Measurements from ENCODE around the gene PET117. TPM values are rescaled to one million over a fixed set of nuclear protein-coding genes. Genes with fewer than 3 reads are reported as not detected.

Gene PET117
- total RNA-seq, 1 donor from 2014 or later = 18.7 TPM

- Mint-ChIP-seq H3K27me3 (ENCODE audit: low read depth) (no peaks in the 10 kb centered on the region), H3K36me3 (ENCODE audit: low read depth) (peaks cover 3% of the 10 kb centered on the region), H3K4me1 (peaks cover 25% of the 10 kb centered on the region), H3K27ac (ENCODE audit: unreplicated experiment) (no peak overlapping the region), H3K9me3 (no peaks in the 10 kb centered on the region), H3K4me3 (peak overlapping the region; percentile 68)
- no peak for TF ChIP-seq CTCF (conservative IDR thresholded peaks at IDR 0.05)
- DNase-seq (ENCODE audit: low read depth, low spot score) = no peak
Observed at GRCh38 chr20:18139832-18140231, 2.2 kb downstream of the PET117 start.

GRCh38 chr20:18144541-18145099, 7.0 kb downstream of the PET117 start:
- DNase-seq (ENCODE audit: low read depth, low spot score) = no peak
- TF ChIP-seq CTCF (conservative IDR thresholded peaks at IDR 0.05) = no peak
- H3K4me1 Mint-ChIP-seq = peaks cover 9% of the 10 kb centered on the region
- H3K36me3 Mint-ChIP-seq (ENCODE audit: low read depth) = peaks cover 14% of the 10 kb centered on the region
- no peak overlapping the region for H3K27ac Mint-ChIP-seq (ENCODE audit: unreplicated experiment)
- no peak overlapping the region for H3K4me3 Mint-ChIP-seq
- no peaks in the 10 kb centered on the region for H3K9me3 Mint-ChIP-seq
- H3K27me3 Mint-ChIP-seq (ENCODE audit: low read depth) = no peaks in the 10 kb centered on the region

- Mint-ChIP-seq H3K27ac (ENCODE audit: unreplicated experiment) (no peak overlapping the region), H3K36me3 (ENCODE audit: low read depth) (peaks cover 11% of the 10 kb centered on the region), H3K27me3 (ENCODE audit: low read depth) (no peaks in the 10 kb centered on the region), H3K9me3 (no peaks in the 10 kb centered on the region), H3K4me3 (no peak overlapping the region), H3K4me1 (no peaks in the 10 kb centered on the region)
- TF ChIP-seq CTCF (conservative IDR thresholded peaks at IDR 0.05) = no peak
- DNase-seq (ENCODE audit: low read depth, low spot score) = no peak
Observed at GRCh38 chr20:18154342-18154741, 16.7 kb downstream of the PET117 start.

- H3K9me3 Mint-ChIP-seq = no peaks in the 10 kb centered on the region
- no peak overlapping the region for H3K4me3 Mint-ChIP-seq
- TF ChIP-seq CTCF (conservative IDR thresholded peaks at IDR 0.05) = no peak
- H3K4me1 Mint-ChIP-seq = no peaks in the 10 kb centered on the region
- peaks cover 6% of the 10 kb centered on the region for H3K36me3 Mint-ChIP-seq (ENCODE audit: low read depth)
- H3K27ac Mint-ChIP-seq (ENCODE audit: unreplicated experiment) = no peak overlapping the region
- DNase-seq (ENCODE audit: low read depth, low spot score) = no peak
- no peaks in the 10 kb centered on the region for H3K27me3 Mint-ChIP-seq (ENCODE audit: low read depth)
Observed at GRCh38 chr20:18156045-18156444, 18.4 kb downstream of the PET117 start.

DNA sequence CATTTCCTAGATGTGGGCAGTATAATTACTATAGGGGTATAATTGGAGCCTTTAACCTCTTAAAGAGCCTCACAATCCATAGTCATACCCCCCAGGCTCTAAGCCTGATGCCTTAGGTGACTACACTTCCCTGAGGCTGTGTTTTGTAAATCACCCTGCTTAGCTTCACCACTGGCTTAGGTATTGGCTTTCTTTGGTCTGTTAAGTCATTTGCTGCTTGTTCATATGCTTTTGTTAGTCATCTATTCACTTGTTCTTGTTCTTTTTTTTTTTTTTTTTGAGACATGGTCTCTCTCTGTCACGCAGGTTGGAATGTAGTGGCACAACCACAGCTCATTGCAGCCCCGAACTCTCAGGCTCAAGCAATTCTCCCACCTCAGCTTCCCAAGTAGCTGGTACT, 26.7 kb downstream of the PET117 start:
- H3K36me3 Mint-ChIP-seq (ENCODE audit: low read depth) = peaks cover 25% of the 10 kb centered on the region

More for the DNA sequence above, 26.7 kb downstream of the PET117 start:
- DNase-seq (ENCODE audit: low read depth, low spot score) = no peak
- TF ChIP-seq CTCF (conservative IDR thresholded peaks at IDR 0.05) = no peak
- peaks cover 19% of the 10 kb centered on the region for H3K4me1 Mint-ChIP-seq
- no peak overlapping the region for H3K4me3 Mint-ChIP-seq
- H3K9me3 Mint-ChIP-seq = no peaks in the 10 kb centered on the region
- H3K27ac Mint-ChIP-seq (ENCODE audit: unreplicated experiment) = peak overlapping the region; percentile 92
- H3K27me3 Mint-ChIP-seq (ENCODE audit: low read depth) = no peaks in the 10 kb centered on the region

Measured in neural crest cell (in vitro differentiated cells).